NCI-H187 treated with DMSO at 0.1 percent for 48 hours (cell line): ENCODE measurements around the gene COL7A1.
A peak's percentile ranks its signal among the peaks of the same experiment; 100 is the strongest.

ENCODE experiments used
- DNase-seq: peaks from one replicate; lab custom pipeline; 2025; lab: John Stamatoyannopoulos, UW

The COL7A1 gene

GRCh38 chr3:48619541-48620524, 24.7 kb upstream of the COL7A1 start:
- no peak for DNase-seq

DNA sequence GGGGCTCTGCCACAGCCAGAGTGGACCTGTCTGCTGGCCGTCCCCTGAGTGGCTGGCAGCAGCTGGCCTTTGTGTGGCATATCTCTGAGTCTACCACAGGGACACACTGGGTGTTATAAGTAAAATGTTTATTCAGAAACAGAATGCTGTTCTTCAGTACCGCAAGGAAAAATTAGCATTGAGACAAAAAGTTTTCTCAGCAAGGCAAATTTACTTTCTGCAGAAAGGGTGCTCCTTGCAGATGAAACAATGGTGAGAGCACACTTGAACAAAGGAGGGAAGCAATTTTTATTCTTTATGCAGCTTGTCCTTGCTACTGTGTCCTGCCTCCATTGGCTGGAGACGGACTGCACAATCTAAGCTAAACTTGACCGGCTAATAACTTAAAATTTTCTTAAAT, 22.4 kb upstream of the COL7A1 start:
- DNase-seq: no peak

GRCh38 chr3:48614044-48614443, 18.9 kb upstream of the COL7A1 start:
- no peak for DNase-seq

DNA sequence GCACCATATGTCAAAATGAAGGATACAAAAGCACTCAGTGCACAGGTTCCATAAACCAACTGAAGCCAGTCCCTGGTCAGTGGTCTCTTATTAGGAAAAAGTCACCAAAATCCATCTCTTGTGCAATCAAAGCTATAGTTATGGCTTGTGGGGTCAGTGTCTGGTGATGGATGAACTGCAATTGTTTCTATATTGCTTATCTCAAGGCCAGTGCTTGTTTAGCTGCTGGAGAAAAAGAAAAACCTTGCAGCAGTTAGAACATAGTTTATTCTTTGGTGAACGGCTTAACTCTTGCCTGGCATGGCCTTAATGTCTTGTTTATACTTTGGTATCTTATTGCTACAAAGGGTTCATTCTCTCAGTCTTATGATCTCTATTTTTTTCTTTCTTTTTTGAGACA, 17.2 kb upstream of the COL7A1 start:
- no peak for DNase-seq

GRCh38 chr3:48609088-48610005, 14.2 kb upstream of the COL7A1 start, which contains the start of gene UQCRC1:
Gene UQCRC1 (minus strand): TSS chr3:48609646. CDS start chr3:48609620, 26 bp downstream.
- peak; percentile 29 for DNase-seq

DNA sequence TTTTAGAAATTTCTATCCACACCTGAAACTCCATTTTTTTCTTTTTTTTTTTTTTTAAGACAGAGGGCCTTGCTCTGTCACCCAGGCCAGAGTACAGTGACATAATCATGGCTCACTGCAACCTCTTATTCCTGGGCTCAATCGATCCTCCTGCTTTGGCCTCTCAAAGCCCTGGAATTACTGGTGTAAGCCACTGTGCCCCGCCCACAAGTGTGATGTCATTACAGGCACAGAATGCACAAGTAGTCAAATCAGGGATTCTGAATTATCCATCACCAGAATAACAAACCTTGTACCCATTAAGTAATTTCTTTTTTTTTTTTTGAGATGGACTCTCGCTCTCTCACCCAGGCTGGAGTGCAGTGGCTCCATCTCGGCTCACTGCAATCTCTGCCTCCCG, 12.4 kb upstream of the COL7A1 start:
- DNase-seq: no peak

GRCh38 chr3:48601622-48601994, 6.5 kb upstream of the COL7A1 start:
- no peak for DNase-seq

DNA sequence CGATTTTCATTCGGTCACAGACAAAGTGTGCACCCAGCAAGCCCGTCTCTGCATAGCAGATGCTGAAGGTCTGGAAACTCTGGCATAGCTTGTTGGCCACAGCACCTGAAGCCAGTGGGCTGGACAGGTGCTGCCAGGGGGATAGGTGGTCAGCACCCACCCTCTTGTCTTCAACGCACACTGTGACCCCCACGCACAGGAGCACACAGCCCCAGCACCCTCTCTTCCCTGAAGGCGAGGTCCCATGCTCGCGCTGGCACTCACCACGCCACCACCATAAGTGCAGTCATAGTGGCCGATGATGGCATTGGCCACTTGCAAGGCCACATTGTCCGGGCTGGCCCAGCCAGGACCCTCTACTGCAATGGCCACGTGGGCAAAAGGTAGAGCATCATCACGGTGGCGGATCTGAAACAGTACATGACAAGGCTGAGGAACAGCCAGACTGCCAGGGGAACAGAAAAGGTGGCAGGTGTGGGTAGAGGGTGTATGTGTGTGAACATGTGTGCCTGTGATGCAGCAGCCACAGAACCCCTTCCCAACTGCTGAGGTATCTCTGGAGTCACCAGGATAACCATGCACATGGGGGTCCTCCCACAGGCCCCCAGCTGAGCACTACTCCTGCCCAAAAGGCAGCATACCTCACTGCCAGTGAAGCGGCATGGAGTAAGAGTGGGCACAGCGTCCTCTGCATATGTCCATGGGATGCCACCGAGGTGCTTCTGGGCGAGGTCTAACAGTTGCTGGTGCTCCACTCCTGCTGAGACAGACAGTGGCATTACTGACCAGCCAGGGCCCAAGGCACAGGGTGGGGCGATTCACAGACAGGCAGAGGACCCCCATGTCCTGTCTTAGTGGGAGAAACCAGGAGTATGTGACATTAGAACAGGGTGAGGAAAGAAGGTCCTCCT, 5.8 kb upstream of the COL7A1 start:
- DNase-seq: no peak

GRCh38 chr3:48599509-48600285, 4.6 kb upstream of the COL7A1 start:
- DNase-seq: no peak

GRCh38 chr3:48599077-48599501, 4.0 kb upstream of the COL7A1 start:
- DNase-seq: no peak

DNA sequence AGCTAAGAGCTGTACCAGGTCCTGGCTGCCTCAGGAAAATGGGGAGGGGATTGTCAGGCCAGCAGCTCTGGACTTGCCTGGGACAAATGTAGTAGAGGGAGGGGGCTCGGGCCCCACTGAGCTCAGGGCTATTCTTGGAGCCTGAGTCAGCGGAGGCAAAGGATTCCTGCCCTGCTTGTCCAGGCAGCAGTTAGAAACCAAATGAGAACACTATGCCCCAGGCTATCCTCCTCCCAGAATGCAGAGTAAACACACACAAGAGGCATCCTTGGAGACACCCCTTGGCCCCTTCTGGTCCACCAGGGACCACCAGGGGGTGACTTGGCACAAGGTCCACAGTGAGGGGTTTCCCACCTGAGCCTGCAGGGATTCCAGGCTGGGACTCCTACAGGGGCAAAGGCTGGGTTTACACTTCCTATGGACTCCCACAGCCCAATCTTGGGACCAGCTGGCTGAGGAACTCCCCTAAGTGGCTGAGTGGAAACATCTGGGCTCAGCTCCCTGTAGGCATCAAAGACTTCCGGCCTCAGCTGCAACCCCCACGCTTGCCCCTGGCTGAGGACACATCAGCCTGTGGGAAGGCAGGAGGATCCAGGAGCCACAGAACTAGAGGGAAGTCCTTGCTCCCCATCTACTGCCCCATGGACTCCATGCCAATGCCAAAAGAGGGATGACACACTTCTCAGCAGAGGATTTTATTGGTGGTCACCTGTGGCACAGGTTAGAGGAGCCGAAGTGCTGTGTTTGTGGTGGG, 3.4 kb upstream of the COL7A1 start:
- DNase-seq: no peak

- DNase-seq: no peak
Observed at GRCh38 chr3:48597408-48597800, 2.3 kb upstream of the COL7A1 start.

DNA sequence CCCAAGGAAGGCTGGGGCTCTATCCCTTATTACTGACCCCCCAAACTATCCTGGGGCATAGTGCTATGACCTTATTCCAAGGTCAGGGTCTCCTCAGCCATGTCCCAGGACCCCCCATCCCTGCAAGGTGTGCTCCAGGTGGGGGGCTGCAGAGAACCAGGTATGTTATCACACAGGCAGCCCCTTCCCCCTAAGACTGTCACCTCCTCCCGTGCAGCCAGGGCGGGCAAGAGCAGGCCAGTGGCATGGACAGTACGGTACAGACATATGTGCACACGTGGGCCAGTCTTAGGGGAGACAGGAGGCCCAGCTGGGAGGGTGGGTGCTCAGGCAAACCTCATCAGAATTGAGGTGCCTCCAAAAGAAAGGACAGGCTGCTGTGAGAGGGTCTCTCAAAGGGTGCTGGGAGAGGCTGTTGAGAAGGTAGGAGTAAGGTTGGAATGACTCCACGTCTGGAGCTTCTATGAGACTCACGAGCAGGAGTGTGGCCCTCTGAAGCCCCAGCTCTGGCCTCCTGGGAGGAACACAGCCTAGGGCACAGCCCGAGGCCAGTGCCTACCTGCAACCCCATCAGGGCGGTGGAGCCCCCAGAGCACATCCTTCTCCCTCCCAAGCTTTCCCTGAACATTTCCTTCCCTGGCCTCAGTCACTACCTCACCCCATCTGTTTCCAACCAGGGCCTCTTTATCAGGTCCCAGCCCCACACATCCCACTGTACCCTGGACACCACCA, 1.7 kb upstream of the COL7A1 start:
- no peak for DNase-seq

DNA sequence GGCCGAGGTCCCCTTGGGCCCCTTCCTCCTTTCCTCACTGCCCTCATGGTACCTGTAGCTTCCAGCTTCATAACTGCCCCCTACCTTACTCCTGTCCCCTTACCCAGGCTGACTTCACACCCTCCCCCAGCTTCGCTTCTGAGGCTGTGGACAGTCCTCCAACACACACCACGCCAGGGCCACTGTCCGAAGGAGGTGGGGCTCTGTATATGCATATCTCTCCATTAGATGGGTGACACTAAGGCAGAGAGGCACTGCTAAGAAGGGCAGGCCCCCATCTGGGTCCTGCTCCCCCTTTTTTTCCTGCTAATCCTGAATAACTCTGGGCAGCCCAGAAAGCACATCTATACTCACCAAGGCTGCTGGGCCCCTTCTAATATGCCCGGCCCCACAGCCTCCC, 1.0 kb upstream of the COL7A1 start:
- DNase-seq: no peak

GRCh38 chr3:48595526-48596121, 495 bp upstream of the COL7A1 start:
- no peak for DNase-seq

DNA sequence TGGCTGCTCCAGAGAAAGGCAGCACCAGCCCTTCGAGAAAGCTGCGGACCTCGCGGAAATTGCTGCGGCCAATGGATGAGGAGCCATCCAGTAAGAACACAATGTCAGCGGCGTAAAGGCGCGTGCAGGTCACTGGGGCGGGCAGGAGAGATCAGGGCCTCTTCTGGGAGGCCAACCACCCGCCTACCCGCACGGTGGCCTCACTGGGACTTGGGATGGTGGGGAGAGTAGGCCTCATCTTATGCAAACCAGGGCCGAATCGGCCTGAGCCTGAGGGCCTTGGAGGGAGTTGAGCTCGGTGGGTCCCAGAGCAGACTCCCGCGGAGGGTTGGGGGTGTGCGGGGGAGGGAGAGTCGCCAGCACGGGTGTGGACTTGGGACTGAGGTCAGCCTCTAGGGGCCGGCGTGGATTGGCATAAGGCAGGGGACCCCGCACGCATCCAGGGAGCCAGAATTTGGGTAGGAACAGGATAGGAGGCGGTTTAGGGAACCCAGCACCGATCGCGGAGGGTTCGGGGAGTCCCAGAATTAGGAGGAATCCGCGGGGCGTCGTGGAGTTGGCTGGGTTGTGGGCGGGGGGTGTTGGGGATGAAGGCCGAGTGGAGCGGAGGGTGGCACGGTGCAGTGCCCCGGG, 596 bp downstream of the COL7A1 start:
- DNase-seq: no peak

DNA sequence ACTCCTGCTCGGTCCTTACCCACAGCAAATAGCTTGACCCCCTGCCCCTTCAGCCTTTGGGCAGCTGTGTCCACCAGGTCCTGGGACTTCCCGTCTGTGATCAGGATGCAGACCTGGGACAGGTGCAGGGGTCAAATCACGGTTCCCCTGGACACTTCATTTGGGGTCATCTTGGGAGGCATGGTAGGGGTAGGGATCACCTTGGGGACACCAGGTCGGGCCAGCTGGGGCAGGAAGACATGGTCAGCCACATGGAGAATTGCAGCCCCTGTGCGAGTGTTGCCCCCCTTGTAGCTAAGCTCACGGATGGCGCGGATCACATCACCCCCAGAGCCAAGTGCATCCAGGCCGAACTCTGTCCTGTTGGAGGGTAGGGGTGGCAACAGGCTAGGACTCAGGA, 1.8 kb downstream of the COL7A1 start:
- DNase-seq: no peak

- DNase-seq: no peak
Observed at GRCh38 chr3:48592519-48593087, 2.5 kb downstream of the COL7A1 start.
